Vagina (tissue), 2 donors: ENCODE results near the gene CASKIN2. TPM values are rescaled to one million over a fixed set of nuclear protein-coding genes. Genes with fewer than 3 reads are reported as not detected.

Source experiments
- DNase-seq, 2 donors: peaks; one replicate each; pipeline ENCODE4 v3.0.0-alpha.2; 2017; ENCODE audit errors: extremely low spot score in 2 of 2
- H3K27ac ChIP-seq: fragments of 200-600 bp; sonication (generic); one replicate; pipeline ENCODE4 v1.5.1; 2019
- H3K27me3 ChIP-seq: fragments of 200-600 bp; sonication (generic); one replicate; pipeline ENCODE4 v1.5.1; 2019
- H3K36me3 ChIP-seq, 2 donors: fragments of 200-600 bp; sonication (generic); one replicate each; pipeline ENCODE4 v1.5.1; 2017 to 2019
- H3K4me1 ChIP-seq: fragments of 200-600 bp; sonication (generic); one replicate; pipeline ENCODE4 v1.5.1; 2019
- H3K4me3 ChIP-seq, 2 donors: fragments of 200-600 bp; sonication (generic); 1 replicate in 1 of 2; 2 replicates in 1 of 2; pipeline ENCODE4 v1.5.1; 2016 to 2019
- H3K9me3 ChIP-seq: fragments of 200-600 bp; sonication (generic); one replicate; pipeline ENCODE4 v1.5.1; 2019
- POLR2A ChIP-seq, 2 donors: fragments of 450-650 bp; IDR thresholded peaks; one replicate each; pipeline ENCODE4 v1.6.1; 2017; ENCODE audit warnings: antibody characterized with exemption in 2 of 2, mild to moderate bottlenecking in 2 of 2, moderate library complexity in 2 of 2
- POLR2AphosphoS5 ChIP-seq, 2 donors: sonication (generic); formaldehyde crosslinking; IDR thresholded peaks; one replicate each; pipeline ENCODE4 v1.9.0; 2017; ENCODE audit warnings: antibody characterized with exemption in 2 of 2, mild to moderate bottlenecking in 2 of 2, low read depth in 1 of 2; ENCODE audit not compliant: insufficient read depth in 1 of 2
- intact Hi-C: fragments of 100-400 bp; cut with DNase I; formaldehyde crosslinking; loops from one replicate; pipeline ENCODE4 v1.15.1; 2023
- total RNA-seq: library from RNA; depleted of rRNA; stranded (reverse); fragments of >200 nt; gene quantifications from one replicate; pipeline ENCODE4 v1.2.3, GENCODE V29; 2016
- TF ChIP-seq, protein P1 (sequence below), 3 experiments: fragments of 450-650 bp in 2 of 3; fragments of 200-600 bp in 1 of 3; sonication (generic) in 1 of 3; IDR thresholded peaks; one replicate each; pipeline ENCODE4 v1.5.1; 2017 to 2019; ENCODE audit warnings: antibody characterized with exemption in 3 of 3, mild to moderate bottlenecking in 2 of 3, moderate library complexity in 2 of 3

Gene CASKIN2, protein sequence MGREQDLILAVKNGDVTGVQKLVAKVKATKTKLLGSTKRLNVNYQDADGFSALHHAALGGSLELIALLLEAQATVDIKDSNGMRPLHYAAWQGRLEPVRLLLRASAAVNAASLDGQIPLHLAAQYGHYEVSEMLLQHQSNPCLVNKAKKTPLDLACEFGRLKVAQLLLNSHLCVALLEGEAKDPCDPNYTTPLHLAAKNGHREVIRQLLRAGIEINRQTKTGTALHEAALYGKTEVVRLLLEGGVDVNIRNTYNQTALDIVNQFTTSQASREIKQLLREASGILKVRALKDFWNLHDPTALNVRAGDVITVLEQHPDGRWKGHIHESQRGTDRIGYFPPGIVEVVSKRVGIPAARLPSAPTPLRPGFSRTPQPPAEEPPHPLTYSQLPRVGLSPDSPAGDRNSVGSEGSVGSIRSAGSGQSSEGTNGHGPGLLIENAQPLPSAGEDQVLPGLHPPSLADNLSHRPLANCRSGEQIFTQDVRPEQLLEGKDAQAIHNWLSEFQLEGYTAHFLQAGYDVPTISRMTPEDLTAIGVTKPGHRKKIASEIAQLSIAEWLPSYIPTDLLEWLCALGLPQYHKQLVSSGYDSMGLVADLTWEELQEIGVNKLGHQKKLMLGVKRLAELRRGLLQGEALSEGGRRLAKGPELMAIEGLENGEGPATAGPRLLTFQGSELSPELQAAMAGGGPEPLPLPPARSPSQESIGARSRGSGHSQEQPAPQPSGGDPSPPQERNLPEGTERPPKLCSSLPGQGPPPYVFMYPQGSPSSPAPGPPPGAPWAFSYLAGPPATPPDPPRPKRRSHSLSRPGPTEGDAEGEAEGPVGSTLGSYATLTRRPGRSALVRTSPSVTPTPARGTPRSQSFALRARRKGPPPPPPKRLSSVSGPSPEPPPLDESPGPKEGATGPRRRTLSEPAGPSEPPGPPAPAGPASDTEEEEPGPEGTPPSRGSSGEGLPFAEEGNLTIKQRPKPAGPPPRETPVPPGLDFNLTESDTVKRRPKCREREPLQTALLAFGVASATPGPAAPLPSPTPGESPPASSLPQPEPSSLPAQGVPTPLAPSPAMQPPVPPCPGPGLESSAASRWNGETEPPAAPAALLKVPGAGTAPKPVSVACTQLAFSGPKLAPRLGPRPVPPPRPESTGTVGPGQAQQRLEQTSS (N-terminal part only)
- total RNA-seq: 19.9 TPM

DNA sequence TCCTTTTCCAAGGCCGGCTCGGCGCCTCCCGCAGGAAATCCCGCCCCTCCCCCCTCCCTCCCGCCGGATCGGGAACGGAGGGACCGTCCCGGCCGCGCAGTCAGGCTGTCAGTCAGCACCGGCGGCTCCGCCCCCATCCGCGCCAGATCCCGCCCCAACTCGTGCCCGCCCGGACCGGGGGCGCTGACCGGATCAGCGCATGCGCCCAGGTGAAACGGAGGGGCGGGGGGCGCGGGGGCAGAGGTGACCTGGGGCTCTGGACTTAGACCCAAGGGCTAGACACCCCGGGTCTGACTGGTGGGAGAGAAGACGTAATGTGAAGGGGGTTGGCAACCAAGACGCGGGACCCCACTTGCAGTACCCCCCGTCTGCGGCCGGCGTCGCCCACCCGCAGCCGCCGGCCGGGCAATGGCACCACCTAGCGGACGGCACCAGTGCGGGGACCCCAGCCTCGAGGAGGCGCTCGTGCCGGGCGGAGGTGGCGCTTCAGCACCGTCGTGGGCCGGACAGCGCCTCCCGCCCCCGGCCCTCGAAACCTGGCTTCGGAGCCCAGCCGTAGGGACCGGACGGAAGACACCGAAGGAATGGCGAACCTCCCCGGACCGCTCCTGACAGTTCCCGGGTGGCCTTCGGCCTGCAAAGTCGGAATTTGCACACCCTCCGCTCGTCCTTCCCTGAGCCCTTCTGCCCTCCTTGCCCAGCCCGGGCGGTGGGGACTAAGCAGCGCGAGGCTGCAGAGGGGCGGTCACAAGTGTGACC, at the start of gene CASKIN2:
Gene CASKIN2 (minus strand): TSS at position 42 of the 759 bp plus-strand sequence. CDS start 1,733 bp downstream, outside the sequence.
- intact Hi-C loops: loop anchor here (2.0 to 5.0 kb wide), 2 partner anchors 33 to 88 kb away; no protein-coding TSS in a partner anchor
- H3K9me3 ChIP-seq: no peaks in the 10 kb centered on the region
- no peaks in the 10 kb centered on the region for H3K27me3 ChIP-seq
- no peak for DNase-seq
- H3K36me3 ChIP-seq: peaks cover 0 to 10% of the 10 kb centered on the region in 2 donors
- H3K4me3 ChIP-seq: peak within 1 kb of the TSS; percentile 82 to 97
- H3K27ac ChIP-seq: peak within 1 kb of the TSS; percentile 92
- TF ChIP-seq POLR2A (IDR thresholded peaks at IDR 0.05) (no peak), POLR2AphosphoS5 (IDR thresholded peaks at IDR 0.05; ENCODE audit: insufficient read depth in 1 of 2, low read depth in 1 of 2) (peak; percentile 59 to 60)
- TF ChIP-seq, protein P1, sequence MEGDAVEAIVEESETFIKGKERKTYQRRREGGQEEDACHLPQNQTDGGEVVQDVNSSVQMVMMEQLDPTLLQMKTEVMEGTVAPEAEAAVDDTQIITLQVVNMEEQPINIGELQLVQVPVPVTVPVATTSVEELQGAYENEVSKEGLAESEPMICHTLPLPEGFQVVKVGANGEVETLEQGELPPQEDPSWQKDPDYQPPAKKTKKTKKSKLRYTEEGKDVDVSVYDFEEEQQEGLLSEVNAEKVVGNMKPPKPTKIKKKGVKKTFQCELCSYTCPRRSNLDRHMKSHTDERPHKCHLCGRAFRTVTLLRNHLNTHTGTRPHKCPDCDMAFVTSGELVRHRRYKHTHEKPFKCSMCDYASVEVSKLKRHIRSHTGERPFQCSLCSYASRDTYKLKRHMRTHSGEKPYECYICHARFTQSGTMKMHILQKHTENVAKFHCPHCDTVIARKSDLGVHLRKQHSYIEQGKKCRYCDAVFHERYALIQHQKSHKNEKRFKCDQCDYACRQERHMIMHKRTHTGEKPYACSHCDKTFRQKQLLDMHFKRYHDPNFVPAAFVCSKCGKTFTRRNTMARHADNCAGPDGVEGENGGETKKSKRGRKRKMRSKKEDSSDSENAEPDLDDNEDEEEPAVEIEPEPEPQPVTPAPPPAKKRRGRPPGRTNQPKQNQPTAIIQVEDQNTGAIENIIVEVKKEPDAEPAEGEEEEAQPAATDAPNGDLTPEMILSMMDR (IDR thresholded peaks at IDR 0.05): peak; percentile 74 to 96 (median 89)
- H3K4me1 ChIP-seq: peaks cover 58% of the 10 kb centered on the region

DNA sequence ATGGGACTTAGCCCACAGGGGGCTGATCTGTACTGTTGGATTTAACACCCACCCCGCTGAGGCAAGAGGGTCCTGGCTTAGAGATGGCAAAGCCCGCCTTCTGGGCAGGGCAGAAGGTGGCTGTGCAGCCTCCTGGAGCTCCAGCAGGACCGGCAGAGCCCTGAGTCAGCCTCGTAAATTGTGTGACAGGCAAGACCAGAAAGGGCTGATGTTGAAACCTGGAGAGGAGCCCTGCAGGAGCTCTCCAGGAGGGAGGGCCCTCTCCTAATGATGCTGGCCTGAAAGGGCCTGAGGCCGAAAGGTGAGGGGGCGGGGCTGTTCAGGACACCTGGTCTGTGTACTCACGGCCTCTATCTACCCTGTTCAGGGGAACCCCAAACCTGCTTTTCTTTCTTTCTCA, 49.7 kb upstream of the CASKIN2 start:
- TF ChIP-seq POLR2A (IDR thresholded peaks at IDR 0.05): no peak
- TF ChIP-seq, protein P1 (IDR thresholded peaks at IDR 0.05): no peak
- TF ChIP-seq POLR2AphosphoS5 (IDR thresholded peaks at IDR 0.05; ENCODE audit: insufficient read depth in 1 of 2, low read depth in 1 of 2): peak; percentile 58 to 70
- DNase-seq: no peak
- Histone ChIP-seq H3K4me1 (no peaks in the 10 kb centered on the region), H3K27ac (no peak overlapping the region), H3K4me3 (no peak overlapping the region), H3K9me3 (no peaks in the 10 kb centered on the region), H3K36me3 (peaks cover 0 to 5% of the 10 kb centered on the region in 2 donors), H3K27me3 (no peaks in the 10 kb centered on the region)
- intact Hi-C loops: no loop called here

DNA sequence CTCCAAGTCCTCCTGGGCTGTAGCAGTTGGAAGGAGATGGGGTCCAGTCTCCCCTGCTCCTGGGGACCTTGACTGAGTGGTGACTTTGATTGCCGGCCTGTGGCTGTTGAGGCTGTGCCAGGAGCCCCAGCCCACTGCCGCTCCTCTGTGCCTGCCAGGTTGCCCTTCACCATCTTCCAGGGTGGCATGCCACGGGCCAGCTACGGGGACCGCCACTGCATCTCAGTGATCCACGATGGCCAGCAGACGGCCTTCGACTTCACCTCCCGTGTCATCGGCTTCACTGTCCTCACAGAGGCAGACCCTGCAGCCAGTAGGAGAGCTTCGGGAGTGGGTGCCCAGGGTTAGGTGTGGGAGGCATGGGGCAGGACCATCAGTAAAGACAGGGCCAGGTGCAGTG, 48.9 kb upstream of the CASKIN2 start:
- no peak overlapping the region for H3K27ac ChIP-seq
- H3K4me1 ChIP-seq: no peaks in the 10 kb centered on the region
- H3K36me3 ChIP-seq: peaks cover 0 to 5% of the 10 kb centered on the region in 2 donors
- intact Hi-C loops: no loop called here
- H3K4me3 ChIP-seq: no peak overlapping the region
- H3K9me3 ChIP-seq: no peaks in the 10 kb centered on the region
- TF ChIP-seq POLR2A (IDR thresholded peaks at IDR 0.05): no peak
- no peak for TF ChIP-seq POLR2AphosphoS5 (IDR thresholded peaks at IDR 0.05; ENCODE audit: insufficient read depth in 1 of 2, low read depth in 1 of 2)
- TF ChIP-seq, protein P1 (IDR thresholded peaks at IDR 0.05): no peak
- no peaks in the 10 kb centered on the region for H3K27me3 ChIP-seq
- DNase-seq: no peak

DNA sequence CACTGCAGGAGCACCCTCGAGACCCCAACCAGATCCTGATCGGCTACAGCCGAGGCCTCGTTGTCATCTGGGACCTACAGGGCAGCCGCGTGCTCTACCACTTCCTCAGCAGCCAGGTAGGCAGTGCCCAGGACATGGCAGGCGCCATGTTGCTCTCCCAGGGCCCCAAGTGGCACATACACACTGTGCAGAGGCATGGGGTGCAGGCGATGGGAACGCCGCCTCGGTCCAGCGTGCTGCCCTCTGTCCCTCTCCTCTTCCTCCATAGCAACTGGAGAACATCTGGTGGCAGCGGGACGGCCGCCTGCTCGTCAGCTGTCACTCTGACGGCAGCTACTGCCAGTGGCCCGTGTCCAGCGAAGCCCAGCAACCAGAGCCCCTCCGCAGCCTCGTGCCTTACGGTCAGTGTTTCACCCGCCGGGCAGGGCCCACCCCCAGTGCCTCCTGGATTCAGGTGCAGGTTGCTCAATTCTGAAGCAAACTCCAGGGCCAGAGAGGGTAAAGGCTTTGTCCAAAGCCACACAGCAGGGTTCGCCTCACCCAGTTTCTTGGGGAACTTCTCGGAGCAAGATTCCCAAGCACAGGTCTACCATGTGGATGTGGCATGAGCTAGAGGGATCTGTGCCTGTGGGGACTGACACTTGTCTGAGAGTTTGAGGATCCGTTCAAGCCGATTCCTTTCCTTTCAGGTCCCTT, 47.9 kb upstream of the CASKIN2 start:
- no peak for DNase-seq
- TF ChIP-seq, protein P1 (IDR thresholded peaks at IDR 0.05): no peak
- TF ChIP-seq POLR2AphosphoS5 (IDR thresholded peaks at IDR 0.05; ENCODE audit: insufficient read depth in 1 of 2, low read depth in 1 of 2): no peak
- no peak for TF ChIP-seq POLR2A (IDR thresholded peaks at IDR 0.05)
- H3K36me3 ChIP-seq: no peaks in the 10 kb centered on the region
- intact Hi-C loops: no loop called here
- no peak overlapping the region for H3K27ac ChIP-seq
- H3K4me1 ChIP-seq: no peaks in the 10 kb centered on the region
- no peaks in the 10 kb centered on the region for H3K27me3 ChIP-seq
- H3K9me3 ChIP-seq: no peaks in the 10 kb centered on the region
- H3K4me3 ChIP-seq: no peak overlapping the region
